ENCODE results near the gene HILPDA. TPM values are rescaled to one million over a fixed set of nuclear protein-coding genes. Genes with fewer than 3 reads are reported as not detected.
"Not testable (repeated sequence)": the region's sequence is repeated elsewhere in the genome, so short reads cannot be mapped to it uniquely, and the experiment has no call there.

HILPDA gene
- total RNA-seq, 1 experiment from 2014 or later = 14.0 TPM

- peak; percentile 32 for DNase-seq (ENCODE audit: low read depth)
Measured at GRCh38 chr7:128431221-128431620, 24.5 kb upstream of the HILPDA start.

- DNase-seq (ENCODE audit: low read depth) = no peak
Measured at GRCh38 chr7:128431754-128432153, 23.9 kb upstream of the HILPDA start.

GRCh38 chr7:128434413-128435326 lies 21.0 kb upstream of the HILPDA start:
- no peak for DNase-seq (ENCODE audit: low read depth)

- no peak for DNase-seq (ENCODE audit: low read depth)
Measured at GRCh38 chr7:128435327-128435686, 20.4 kb upstream of the HILPDA start.

- no peak for DNase-seq (ENCODE audit: low read depth)
Measured at GRCh38 chr7:128437426-128438332, 18.0 kb upstream of the HILPDA start.

GRCh38 chr7:128442356-128442755 lies 13.3 kb upstream of the HILPDA start:
- no peak for DNase-seq (ENCODE audit: low read depth)

GRCh38 chr7:128443831-128444600 lies 11.7 kb upstream of the HILPDA start:
- no peak for DNase-seq (ENCODE audit: low read depth)

- no peak for DNase-seq (ENCODE audit: low read depth)
Measured at GRCh38 chr7:128446306-128446705, 9.4 kb upstream of the HILPDA start.

GRCh38 chr7:128447941-128448564 lies 7.6 kb upstream of the HILPDA start:
- DNase-seq (ENCODE audit: low read depth) = no peak

- no peak for DNase-seq (ENCODE audit: low read depth)
Measured at GRCh38 chr7:128448751-128449302, 6.9 kb upstream of the HILPDA start.

- DNase-seq (ENCODE audit: low read depth) = no peak
Measured at GRCh38 chr7:128450409-128450808, 5.3 kb upstream of the HILPDA start.

GRCh38 chr7:128450913-128451312 lies 4.8 kb upstream of the HILPDA start:
- no peak for DNase-seq (ENCODE audit: low read depth)

- DNase-seq (ENCODE audit: low read depth) = no peak
Measured at GRCh38 chr7:128452552-128452951, 3.1 kb upstream of the HILPDA start.

- DNase-seq (ENCODE audit: low read depth) = no peak
Measured at GRCh38 chr7:128453836-128454804, 1.6 kb upstream of the HILPDA start.

GRCh38 chr7:128454808-128455542 lies 703 bp upstream of the HILPDA start:
- DNase-seq (ENCODE audit: low read depth) = no peak

GRCh38 chr7:128456255-128456725 lies 612 bp downstream of the HILPDA start:
- DNase-seq (ENCODE audit: low read depth) = no peak

GRCh38 chr7:128457385-128457784 lies 1.7 kb downstream of the HILPDA start:
- DNase-seq (ENCODE audit: low read depth) = not testable (repeated sequence)

GRCh38 chr7:128458956-128459355 lies 3.3 kb downstream of the HILPDA start:
- no peak for DNase-seq (ENCODE audit: low read depth)
